Transverse colon (tissue), 4 donors: ENCODE data around the gene DCTN2. TPM values are rescaled to one million over a fixed set of nuclear protein-coding genes. Genes with fewer than 3 reads are reported as not detected.
A peak's percentile ranks its signal among the peaks of the same experiment; 100 is the strongest.
"Not testable (repeated sequence)": the region's sequence is repeated elsewhere in the genome, so short reads cannot be mapped to it uniquely, and the experiment has no call there.

ENCODE experiments used
- DNase-seq: peaks from one replicate; pipeline ENCODE4 v3.0.0-alpha.2; 2019
- H3K27ac ChIP-seq, 4 donors: fragments of 200-600 bp; sonication (generic); 2 replicates each; pipeline ENCODE4 v1.5.1; 2016 to 2018; ENCODE audit warnings: inconsistent platforms in 4 of 4
- H3K27me3 ChIP-seq: fragments of 200-600 bp; sonication (generic); 2 replicates; pipeline ENCODE4 v1.5.1; 2017; ENCODE audit warnings: inconsistent platforms
- H3K36me3 ChIP-seq, 4 donors: fragments of 200-600 bp; sonication (generic); 2 replicates each; pipeline ENCODE4 v1.5.1; 2017 to 2019; ENCODE audit warnings: inconsistent platforms in 4 of 4
- H3K4me1 ChIP-seq, 4 donors: fragments of 200-600 bp; sonication (generic); 2 replicates each; pipeline ENCODE4 v1.5.1; 2017 to 2020; ENCODE audit warnings: inconsistent platforms in 4 of 4
- H3K4me3 ChIP-seq, 4 donors: fragments of 200-600 bp; sonication (generic); 1 replicate in 1 of 4; 2 replicates in 3 of 4; pipeline versions ENCODE4 v1.5.1 to v1.6.1; 2017 to 2019; ENCODE audit warnings: inconsistent platforms in 4 of 4
- H3K9me3 ChIP-seq, 2 donors: fragments of 200-600 bp; sonication (generic); 2 replicates each; pipeline ENCODE4 v1.5.1; 2017 to 2019; ENCODE audit warnings: inconsistent platforms in 2 of 2
- EP300 ChIP-seq: sonication (generic); formaldehyde crosslinking; IDR thresholded peaks from one replicate; pipeline ENCODE4 v1.6.1; 2017; ENCODE audit warnings: antibody characterized with exemption, low read depth
- POLR2A ChIP-seq: fragments of 450-650 bp; IDR thresholded peaks from one replicate; pipeline ENCODE4 v1.6.1; 2016; ENCODE audit warnings: antibody characterized with exemption, mild to moderate bottlenecking, moderate library complexity
- POLR2AphosphoS5 ChIP-seq, 3 donors: sonication (generic); formaldehyde crosslinking; IDR thresholded peaks; one replicate each; pipeline ENCODE4 v1.6.1; 2016; ENCODE audit warnings: antibody characterized with exemption in 3 of 3
- WGBS, 2 donors: methylation state at CpG; one replicate each; pipeline ENCODE4 v1.1.5; 2018; ENCODE audit warnings: low coverage in 1 of 2; 5-methylcytosine and 5-hydroxymethylcytosine counted together
- in situ Hi-C, 4 donors: fragments of 200-750 bp; cut with MboI; loops; one replicate each; pipeline versions ENCODE4 v1.15.0 to v1.15.1; 2017; ENCODE audit warnings: low sequenced_read_pairs in 3 of 4, low pct_ligation_motif_present in 1 of 4, low pct_unique_long_range_greater_than_20kb in 1 of 4
- intact Hi-C: fragments of 100-400 bp; cut with DNase I; formaldehyde crosslinking; loops from one replicate; pipeline ENCODE4 v1.15.1; 2023; ENCODE audit warnings: low total_unique reads
- total RNA-seq, 4 donors: library from RNA; depleted of rRNA; stranded (reverse); fragments of >200 nt; gene quantifications; one replicate each; pipeline ENCODE4 v1.1.0, GENCODE V29; 2016
- TF ChIP-seq, protein P1 (sequence below), 5 experiments: fragments of 200-600 bp in 3 of 5; fragments of 450-650 bp in 2 of 5; sonication (generic) in 3 of 5; IDR thresholded peaks; 1 replicate in 2 of 5; 2 replicates in 3 of 5; pipeline ENCODE4 v1.5.1; 2016 to 2017; ENCODE audit warnings: antibody characterized with exemption in 5 of 5, inconsistent platforms in 3 of 5, mild to moderate bottlenecking in 2 of 5, moderate library complexity in 1 of 5

Gene DCTN2
- total RNA-seq, 4 donors from 2014 or later: 154 to 344 (median 175) TPM

DNA sequence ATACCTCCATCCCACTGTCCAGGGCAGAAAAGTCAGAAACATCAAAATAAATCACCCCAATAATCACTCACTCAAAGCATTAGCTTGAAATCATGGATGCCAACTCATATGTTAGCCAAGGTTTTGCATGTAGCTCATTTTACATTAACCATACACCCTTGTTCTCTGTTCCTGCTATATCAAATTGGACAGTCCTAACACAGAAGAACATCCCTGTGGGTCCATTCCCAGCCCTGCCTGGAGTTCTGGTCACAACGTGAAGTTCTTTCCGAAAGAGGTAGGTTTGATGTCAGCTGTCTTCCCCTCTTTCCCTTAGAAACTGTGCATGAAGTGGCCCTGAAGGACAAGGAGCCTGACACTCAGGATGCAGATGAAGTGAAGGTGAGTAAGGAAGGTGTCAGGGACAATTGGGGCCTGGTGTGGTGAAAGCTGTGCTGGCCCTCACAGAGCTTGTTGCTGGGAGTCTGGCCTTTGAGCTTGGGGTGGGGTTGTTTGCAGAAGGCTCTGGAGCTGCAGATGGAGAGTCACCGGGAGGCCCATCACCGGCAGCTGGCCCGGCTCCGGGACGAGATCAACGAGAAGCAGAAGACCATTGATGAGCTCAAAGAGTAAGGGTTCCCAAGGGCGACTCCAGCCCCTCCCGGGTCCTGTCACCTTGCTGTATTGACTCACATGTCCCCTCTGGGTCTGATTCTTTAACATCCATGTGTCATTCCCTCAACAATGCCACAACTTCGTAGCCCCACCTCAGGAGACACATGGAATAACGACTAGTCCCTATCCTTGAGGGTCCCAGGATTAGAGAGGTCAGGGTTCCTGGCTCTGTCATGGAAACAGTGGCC, 29.0 kb upstream of the DCTN2 start:
- intact Hi-C loops: no loop called here
- no peak overlapping the region for H3K27ac ChIP-seq
- no peak overlapping the region for H3K4me3 ChIP-seq
- H3K9me3 ChIP-seq: no peaks in the 10 kb centered on the region
- no peaks in the 10 kb centered on the region for H3K4me1 ChIP-seq
- in situ Hi-C loops: loop anchor here in 1 of 4 donors (10.0 kb wide), 1 partner anchor 49 kb away; no protein-coding TSS in a partner anchor
- WGBS, 2 donors: 61 to 67% methylated on average over 3 to 12 of the region's 12 CpGs
- no peak for TF ChIP-seq EP300
- TF ChIP-seq, protein P1, sequence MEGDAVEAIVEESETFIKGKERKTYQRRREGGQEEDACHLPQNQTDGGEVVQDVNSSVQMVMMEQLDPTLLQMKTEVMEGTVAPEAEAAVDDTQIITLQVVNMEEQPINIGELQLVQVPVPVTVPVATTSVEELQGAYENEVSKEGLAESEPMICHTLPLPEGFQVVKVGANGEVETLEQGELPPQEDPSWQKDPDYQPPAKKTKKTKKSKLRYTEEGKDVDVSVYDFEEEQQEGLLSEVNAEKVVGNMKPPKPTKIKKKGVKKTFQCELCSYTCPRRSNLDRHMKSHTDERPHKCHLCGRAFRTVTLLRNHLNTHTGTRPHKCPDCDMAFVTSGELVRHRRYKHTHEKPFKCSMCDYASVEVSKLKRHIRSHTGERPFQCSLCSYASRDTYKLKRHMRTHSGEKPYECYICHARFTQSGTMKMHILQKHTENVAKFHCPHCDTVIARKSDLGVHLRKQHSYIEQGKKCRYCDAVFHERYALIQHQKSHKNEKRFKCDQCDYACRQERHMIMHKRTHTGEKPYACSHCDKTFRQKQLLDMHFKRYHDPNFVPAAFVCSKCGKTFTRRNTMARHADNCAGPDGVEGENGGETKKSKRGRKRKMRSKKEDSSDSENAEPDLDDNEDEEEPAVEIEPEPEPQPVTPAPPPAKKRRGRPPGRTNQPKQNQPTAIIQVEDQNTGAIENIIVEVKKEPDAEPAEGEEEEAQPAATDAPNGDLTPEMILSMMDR (IDR thresholded peaks at IDR 0.05): no peak
- no peak for TF ChIP-seq POLR2A
- H3K27me3 ChIP-seq: no peaks in the 10 kb centered on the region
- H3K36me3 ChIP-seq: no peaks in the 10 kb centered on the region
- DNase-seq: peak; percentile 12

DNA sequence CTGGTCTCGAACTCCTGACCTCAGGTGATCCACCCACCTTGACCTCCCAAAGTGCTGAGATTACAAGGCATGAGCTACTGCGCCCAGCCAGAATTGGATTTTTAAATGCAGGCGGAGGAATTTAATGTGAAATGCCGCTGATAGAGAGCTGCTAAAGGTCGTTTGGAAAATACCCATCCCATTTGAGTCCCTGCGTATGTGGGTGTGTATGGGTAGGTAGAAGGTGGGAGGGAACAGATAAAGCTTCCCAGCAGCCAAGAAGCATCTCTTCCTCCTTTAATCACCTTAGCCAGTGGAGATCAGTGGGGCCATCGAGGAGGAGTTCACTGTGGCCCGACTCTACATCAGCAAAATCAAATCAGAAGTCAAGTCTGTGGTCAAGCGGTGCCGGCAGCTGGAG, 27.8 kb upstream of the DCTN2 start:
- WGBS, 2 donors: 76 to 88% methylated on average over 4 to 10 of the region's 10 CpGs
- intact Hi-C loops: no loop called here
- in situ Hi-C loops: loop anchor here in 1 of 4 donors (10.0 kb wide), 1 partner anchor 50 kb away; no protein-coding TSS in a partner anchor

DNA sequence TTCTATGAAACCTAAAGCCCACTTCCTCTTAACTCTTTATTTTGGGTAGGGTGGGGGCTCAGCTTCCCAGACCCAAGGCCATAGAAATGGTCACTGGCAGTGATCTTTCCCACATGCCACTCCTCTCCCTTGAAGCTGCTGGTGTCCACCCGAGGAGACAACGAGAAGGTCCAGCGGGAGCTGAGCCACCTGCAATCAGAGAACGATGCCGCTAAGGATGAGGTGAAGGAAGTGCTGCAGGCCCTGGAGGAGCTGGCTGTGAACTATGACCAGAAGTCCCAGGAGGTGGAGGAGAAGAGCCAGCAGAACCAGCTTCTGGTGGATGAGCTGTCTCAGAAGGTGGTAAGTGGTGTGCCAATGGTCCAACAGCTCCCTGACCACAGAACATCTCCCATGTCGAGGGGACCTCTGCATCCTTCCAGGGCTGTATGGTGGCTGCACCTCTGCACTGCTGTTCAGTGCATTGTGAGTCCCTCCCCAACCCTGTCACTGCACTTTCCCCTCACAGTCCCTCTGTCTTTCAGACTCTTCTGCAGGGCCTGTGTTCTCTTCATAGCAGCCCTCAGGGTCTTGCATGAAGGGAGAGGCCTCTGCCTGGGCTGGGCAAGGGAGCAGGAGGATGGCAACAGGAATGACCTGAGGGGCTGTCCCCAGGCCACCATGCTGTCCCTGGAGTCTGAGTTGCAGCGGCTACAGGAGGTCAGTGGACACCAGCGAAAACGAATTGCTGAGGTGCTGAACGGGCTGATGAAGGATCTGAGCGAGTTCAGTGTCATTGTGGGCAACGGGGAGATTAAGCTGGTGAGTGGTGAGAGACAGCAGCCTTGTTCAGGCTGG, 25.2 kb upstream of the DCTN2 start:
- 85% methylated on average over 12 of the region's 12 CpGs; no CpG with 5 or more reads in 1 of the 2 donors for WGBS, 2 donors
- in situ Hi-C loops: loop anchor here in 1 of 4 donors (10.0 kb wide), 1 partner anchor 53 kb away; no protein-coding TSS in a partner anchor
- TF ChIP-seq POLR2AphosphoS5 (IDR thresholded peaks at IDR 0.05): no peak
- no peak for TF ChIP-seq EP300
- no peak for TF ChIP-seq POLR2A
- TF ChIP-seq, protein P1 (IDR thresholded peaks at IDR 0.05): no peak

More for the DNA sequence above, 27.8 kb upstream of the DCTN2 start:
- Histone ChIP-seq H3K9me3 (no peaks in the 10 kb centered on the region), H3K4me1 (no peaks in the 10 kb centered on the region), H3K4me3 (no peak overlapping the region), H3K27me3 (no peaks in the 10 kb centered on the region), H3K36me3 (no peaks in the 10 kb centered on the region), H3K27ac (no peak overlapping the region)
- TF ChIP-seq, protein P1 (IDR thresholded peaks at IDR 0.05): no peak
- TF ChIP-seq POLR2A: no peak
- TF ChIP-seq POLR2AphosphoS5 (IDR thresholded peaks at IDR 0.05): no peak
- no peak for TF ChIP-seq EP300
- no peak for DNase-seq

DNA sequence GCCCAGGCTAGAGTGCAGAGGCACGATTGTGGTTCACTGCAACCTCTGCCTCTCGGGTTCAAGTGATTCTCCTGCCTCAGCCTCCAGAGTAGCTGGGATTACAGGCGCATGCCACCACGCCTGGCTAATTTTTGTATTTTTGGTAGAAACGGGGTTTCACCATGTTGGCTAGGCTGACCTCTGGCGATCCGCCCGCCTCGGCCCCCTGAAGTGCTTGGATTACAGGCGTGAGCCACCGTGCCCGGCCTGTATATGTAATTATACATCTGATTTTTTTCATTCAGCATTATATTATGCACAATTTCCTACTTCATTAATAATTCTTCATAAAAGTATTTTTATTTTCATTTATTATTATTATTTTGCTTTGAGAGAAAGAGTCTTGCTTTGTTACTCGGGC, 23.4 kb upstream of the DCTN2 start:
- H3K36me3 ChIP-seq, H3K9me3 ChIP-seq, DNase-seq, H3K4me3 ChIP-seq, intact Hi-C loops, H3K27me3 ChIP-seq, H3K27ac ChIP-seq, H3K4me1 ChIP-seq: not testable (repeated sequence)
- in situ Hi-C loops: loop anchor here in 1 of 4 donors (10.0 kb wide), 1 partner anchor 54 kb away; no protein-coding TSS in a partner anchor
- 78 to 83% methylated on average over 4 to 13 of the region's 13 CpGs for WGBS, 2 donors

More for the DNA sequence above, 25.2 kb upstream of the DCTN2 start:
- Histone ChIP-seq H3K4me1 (no peaks in the 10 kb centered on the region), H3K9me3 (no peaks in the 10 kb centered on the region), H3K4me3 (no peak overlapping the region), H3K36me3 (no peaks in the 10 kb centered on the region), H3K27me3 (no peaks in the 10 kb centered on the region), H3K27ac (no peak overlapping the region)
- no peak for DNase-seq
- intact Hi-C loops: no loop called here
